Prostate gland (tissue), 2 donors: ENCODE data around the gene MBLAC1.

ENCODE experiments used
- CTCF ChIP-seq, 4 experiments: fragments of 200-600 bp in 2 of 4; fragments of 450-650 bp in 2 of 4; sonication (generic) in 2 of 4; IDR thresholded peaks; 1 replicate in 3 of 4; 2 replicates in 1 of 4; pipeline ENCODE4 v1.5.1; 2016 to 2019; ENCODE audit warnings: antibody characterized with exemption in 4 of 4, mild to moderate bottlenecking in 2 of 4, moderate library complexity in 2 of 4
- POLR2A ChIP-seq: fragments of 450-650 bp; IDR thresholded peaks from one replicate; pipeline ENCODE4 v1.6.1; 2016; ENCODE audit warnings: antibody characterized with exemption, mild to moderate bottlenecking

GRCh38 chr7:100095289-100095688 is 31.5 kb upstream of the MBLAC1 start:
- TF ChIP-seq POLR2A (no peak), CTCF (IDR thresholded peaks at IDR 0.05) (no peak)
